ENCODE data around the gene ASIC4.

The ASIC4 gene

DNA sequence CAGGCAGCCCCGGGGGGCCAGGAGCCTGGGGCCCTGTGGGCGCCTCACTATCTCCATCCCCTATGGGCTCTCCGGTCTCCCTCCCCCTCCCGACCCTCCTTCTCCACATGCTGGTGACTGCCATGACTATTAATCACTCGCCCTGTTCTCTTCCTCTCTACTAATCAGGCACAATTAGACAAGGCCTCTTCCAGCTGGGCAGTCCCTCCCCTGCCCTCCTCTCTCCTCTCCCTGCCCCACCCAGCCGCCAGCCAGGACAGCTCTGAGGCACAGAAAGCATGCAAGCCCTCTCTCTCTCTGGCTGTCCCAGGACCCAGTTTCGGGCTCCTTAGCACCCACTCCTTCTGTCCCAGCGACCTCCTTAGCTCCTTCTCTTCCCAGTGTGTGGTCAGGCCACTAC, 5.8 kb downstream of the ASIC4 start:
- TF ChIP-seq, protein P1, sequence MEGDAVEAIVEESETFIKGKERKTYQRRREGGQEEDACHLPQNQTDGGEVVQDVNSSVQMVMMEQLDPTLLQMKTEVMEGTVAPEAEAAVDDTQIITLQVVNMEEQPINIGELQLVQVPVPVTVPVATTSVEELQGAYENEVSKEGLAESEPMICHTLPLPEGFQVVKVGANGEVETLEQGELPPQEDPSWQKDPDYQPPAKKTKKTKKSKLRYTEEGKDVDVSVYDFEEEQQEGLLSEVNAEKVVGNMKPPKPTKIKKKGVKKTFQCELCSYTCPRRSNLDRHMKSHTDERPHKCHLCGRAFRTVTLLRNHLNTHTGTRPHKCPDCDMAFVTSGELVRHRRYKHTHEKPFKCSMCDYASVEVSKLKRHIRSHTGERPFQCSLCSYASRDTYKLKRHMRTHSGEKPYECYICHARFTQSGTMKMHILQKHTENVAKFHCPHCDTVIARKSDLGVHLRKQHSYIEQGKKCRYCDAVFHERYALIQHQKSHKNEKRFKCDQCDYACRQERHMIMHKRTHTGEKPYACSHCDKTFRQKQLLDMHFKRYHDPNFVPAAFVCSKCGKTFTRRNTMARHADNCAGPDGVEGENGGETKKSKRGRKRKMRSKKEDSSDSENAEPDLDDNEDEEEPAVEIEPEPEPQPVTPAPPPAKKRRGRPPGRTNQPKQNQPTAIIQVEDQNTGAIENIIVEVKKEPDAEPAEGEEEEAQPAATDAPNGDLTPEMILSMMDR (IDR thresholded peaks at IDR 0.05; ENCODE audit: low read depth, low read length, missing control alignments): no peak
- in situ Hi-C loops (cut with HindIII; ENCODE audit: low sequenced_read_pairs): no loop called here
- no peak for DNase-seq (ENCODE audit: low read depth)
- no peak overlapping the region for H3K4me3 ChIP-seq (ENCODE audit: low read depth, low read length)

DNA sequence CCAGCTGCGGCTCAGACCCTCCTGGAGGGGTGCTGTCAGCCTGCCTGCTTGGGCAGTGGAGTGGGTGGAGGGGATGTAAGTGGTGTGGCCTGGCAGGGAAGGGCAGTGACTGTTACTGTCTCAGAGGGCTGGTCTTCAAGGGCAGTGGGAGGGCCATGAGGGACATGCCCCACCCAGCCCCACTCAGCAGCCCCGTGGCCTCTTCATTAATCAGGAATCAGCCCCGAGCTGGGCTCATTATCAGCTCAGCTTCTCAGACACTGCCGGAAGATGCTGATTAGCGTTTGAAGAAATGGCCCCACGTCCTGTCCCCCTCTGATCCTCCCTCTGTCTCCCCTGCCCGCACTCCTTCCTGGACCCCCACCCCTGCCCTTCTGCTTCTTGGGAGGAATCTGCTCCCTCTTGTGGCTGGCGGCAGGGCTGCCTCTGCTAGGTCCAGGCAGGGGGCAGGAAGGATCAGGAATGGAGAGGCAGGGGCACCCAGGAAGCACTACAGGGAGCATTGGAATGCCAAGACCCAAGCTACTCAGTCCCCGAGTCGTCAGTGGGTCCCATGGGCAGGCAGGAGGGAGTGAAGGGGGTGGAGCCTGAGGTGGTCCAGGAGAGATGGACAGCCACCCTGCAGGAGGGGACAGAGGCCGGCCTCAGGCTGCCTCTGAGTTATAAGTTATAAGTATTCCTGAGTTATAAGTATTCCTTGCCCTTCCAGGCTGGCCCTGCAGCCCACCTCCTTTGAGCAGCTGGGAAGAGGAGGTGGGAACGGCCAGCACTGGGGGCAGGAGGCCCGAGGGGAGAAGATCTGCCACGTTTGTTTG, 7.0 kb downstream of the ASIC4 start:
- TF ChIP-seq, protein P1 (IDR thresholded peaks at IDR 0.05; ENCODE audit: low read depth, low read length, missing control alignments): peak; percentile 86
- in situ Hi-C loops (cut with HindIII; ENCODE audit: low sequenced_read_pairs): no loop called here
- DNase-seq (ENCODE audit: low read depth): no peak
- H3K4me3 ChIP-seq (ENCODE audit: low read depth, low read length): no peak overlapping the region

DNA sequence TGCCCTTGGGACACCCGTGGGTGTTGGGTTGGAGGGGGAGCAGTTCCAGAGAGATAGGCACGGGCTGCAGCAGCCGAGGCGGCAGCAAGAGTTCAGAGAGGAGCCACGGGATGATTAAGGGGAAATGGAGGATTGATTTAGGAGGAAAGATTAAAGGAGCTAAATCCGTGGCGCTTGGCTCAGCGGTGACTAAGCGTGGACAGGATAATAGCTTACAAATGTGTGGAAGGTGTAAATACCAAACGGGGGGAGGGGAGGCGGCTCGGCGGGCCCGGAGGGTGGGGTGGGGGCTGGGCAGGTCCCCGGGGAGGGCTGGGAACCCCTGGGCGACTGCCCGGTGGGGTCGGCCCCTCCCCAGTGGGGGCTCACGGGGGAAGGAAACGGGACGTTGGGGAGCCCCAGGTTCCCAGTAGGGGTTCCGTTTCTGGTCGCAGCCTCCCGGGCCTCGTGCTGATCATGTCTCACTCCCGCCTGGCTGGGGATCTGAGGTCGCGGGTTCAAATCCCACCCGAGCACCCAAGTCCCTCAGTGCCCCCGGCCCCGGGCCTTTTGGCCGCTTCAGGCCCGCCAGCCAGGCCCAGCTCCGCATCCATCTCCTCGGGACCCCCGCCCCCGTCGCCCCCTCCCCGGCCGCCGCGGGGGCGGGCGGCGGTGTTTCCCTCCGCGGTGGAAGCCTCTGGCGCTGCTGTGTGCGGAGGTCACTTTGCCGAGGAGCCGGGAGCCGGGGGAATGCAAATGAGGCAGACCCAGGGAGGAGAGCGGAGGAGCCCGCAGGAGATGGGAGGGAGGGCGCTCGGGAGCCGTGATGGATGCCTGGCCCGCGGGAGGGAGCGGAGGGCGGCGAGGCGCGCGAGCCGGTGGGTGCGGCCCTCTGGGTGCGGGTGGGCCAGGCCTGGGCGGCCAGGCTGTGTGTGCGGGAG, 8.1 kb downstream of the ASIC4 start:
- DNase-seq (ENCODE audit: low read depth): no peak
- H3K4me3 ChIP-seq (ENCODE audit: low read depth, low read length): peak overlapping the region; percentile 23
- in situ Hi-C loops (cut with HindIII; ENCODE audit: low sequenced_read_pairs): no loop called here
- TF ChIP-seq, protein P1 (IDR thresholded peaks at IDR 0.05; ENCODE audit: low read depth, low read length, missing control alignments): no peak

DNA sequence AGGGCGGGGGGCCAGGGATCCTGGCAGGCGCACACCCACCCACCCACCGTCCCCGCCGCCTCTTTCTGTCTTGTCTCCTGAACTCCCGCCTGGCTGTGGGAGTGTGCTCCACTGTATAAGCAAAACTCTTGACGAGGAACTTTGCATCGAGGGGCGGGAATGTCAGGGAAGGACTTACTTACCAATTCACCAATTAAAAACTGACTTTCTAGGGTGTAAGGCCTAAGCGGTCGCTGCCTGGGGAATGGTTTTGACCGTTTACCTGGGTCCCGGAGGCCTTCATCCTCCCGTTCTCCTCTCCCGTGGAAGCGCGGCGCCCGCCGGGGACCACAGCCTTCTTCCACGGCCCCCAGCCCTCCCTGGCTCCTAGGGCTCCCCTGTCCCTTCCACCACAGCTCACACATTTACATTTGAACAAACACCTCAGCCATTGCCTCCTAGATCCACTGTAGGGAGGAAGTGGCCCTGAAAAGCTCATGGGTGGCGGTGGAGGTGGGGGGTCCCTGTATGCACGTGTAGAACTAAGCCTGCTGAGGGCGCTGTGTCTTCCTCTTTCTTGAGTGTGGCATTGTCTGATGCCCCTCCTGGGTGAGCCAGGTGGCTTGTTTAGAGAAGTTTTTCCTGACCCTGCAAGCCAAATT, 8.9 kb downstream of the ASIC4 start:
- DNase-seq (ENCODE audit: low read depth): no peak
- in situ Hi-C loops (cut with HindIII; ENCODE audit: low sequenced_read_pairs): no loop called here
- H3K4me3 ChIP-seq (ENCODE audit: low read depth, low read length): no peak overlapping the region
- TF ChIP-seq, protein P1 (IDR thresholded peaks at IDR 0.05; ENCODE audit: low read depth, low read length, missing control alignments): no peak

DNA sequence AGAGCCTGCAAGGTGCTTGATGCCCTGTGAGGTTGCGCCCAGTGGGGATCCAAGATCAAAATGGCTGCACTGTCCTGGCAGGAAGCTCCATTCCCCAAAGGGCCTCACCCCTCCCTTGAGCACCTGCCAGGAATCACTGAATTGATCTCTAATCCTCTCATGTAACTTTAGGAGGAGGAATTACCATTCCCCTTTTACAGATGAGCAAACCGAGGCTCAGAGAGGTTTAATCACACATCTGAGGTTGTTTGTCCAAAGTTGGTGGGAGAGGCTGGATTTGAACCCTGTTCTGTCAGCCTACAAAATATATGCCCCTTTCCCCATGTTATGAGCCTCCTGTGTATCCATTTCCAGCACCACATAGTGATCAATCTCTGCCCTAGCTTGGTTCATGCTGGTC, 10.5 kb downstream of the ASIC4 start:
- TF ChIP-seq, protein P1 (IDR thresholded peaks at IDR 0.05; ENCODE audit: low read depth, low read length, missing control alignments): no peak
- no peak for DNase-seq (ENCODE audit: low read depth)
- in situ Hi-C loops (cut with HindIII; ENCODE audit: low sequenced_read_pairs): loop anchor here (25.0 kb wide), 1 partner anchor 113 kb away; the partner anchor contains the start of gene DES
- H3K4me3 ChIP-seq (ENCODE audit: low read depth, low read length): no peak overlapping the region
